ENCODE data around the gene FXYD6.

The FXYD6 gene

GRCh38 chr11:117796456-117796871 is 80.0 kb downstream of the FXYD6 start:
- Histone ChIP-seq H3K4me3 (ENCODE audit: low read length) (peak overlapping the region; percentile 55), H3K9ac (ENCODE audit: low read length) (no peak overlapping the region), H3K9me3 (ENCODE audit: control insufficient read depth, low read depth, low read length) (no peaks in the 10 kb centered on the region), H3K4me1 (ENCODE audit: control insufficient read depth, low read depth, low read length) (peaks cover 5% of the 10 kb centered on the region), H3K27ac (ENCODE audit: low read length) (no peak overlapping the region), H3K27me3 (ENCODE audit: control insufficient read depth, insufficient read depth, low read length) (peaks cover 73% of the 10 kb centered on the region), H3K36me3 (ENCODE audit: control insufficient read depth, low read depth, low read length) (no peaks in the 10 kb centered on the region)

- Histone ChIP-seq H3K27ac (ENCODE audit: low read length) (no peak overlapping the region), H3K9ac (ENCODE audit: low read length) (no peak overlapping the region), H3K36me3 (ENCODE audit: control insufficient read depth, low read depth, low read length) (no peaks in the 10 kb centered on the region), H3K27me3 (ENCODE audit: control insufficient read depth, insufficient read depth, low read length) (peaks cover 73% of the 10 kb centered on the region), H3K4me3 (ENCODE audit: low read length) (peak overlapping the region; percentile 55), H3K9me3 (ENCODE audit: control insufficient read depth, low read depth, low read length) (no peaks in the 10 kb centered on the region), H3K4me1 (ENCODE audit: control insufficient read depth, low read depth, low read length) (peaks cover 5% of the 10 kb centered on the region)
Observed at GRCh38 chr11:117795638-117796455, 80.6 kb downstream of the FXYD6 start.

- Histone ChIP-seq H3K36me3 (ENCODE audit: control insufficient read depth, low read depth, low read length) (no peaks in the 10 kb centered on the region), H3K9me3 (ENCODE audit: control insufficient read depth, low read depth, low read length) (no peaks in the 10 kb centered on the region), H3K9ac (ENCODE audit: low read length) (no peak overlapping the region), H3K4me3 (ENCODE audit: low read length) (peak overlapping the region; percentile 55), H3K27ac (ENCODE audit: low read length) (no peak overlapping the region), H3K4me1 (ENCODE audit: control insufficient read depth, low read depth, low read length) (peaks cover 5% of the 10 kb centered on the region), H3K27me3 (ENCODE audit: control insufficient read depth, insufficient read depth, low read length) (peaks cover 73% of the 10 kb centered on the region)
Observed at GRCh38 chr11:117794772-117795629, 81.5 kb downstream of the FXYD6 start.

GRCh38 chr11:117794135-117794534 is 82.3 kb downstream of the FXYD6 start:
- H3K4me3 ChIP-seq (ENCODE audit: low read length) = no peak overlapping the region
- peaks cover 5% of the 10 kb centered on the region for H3K4me1 ChIP-seq (ENCODE audit: control insufficient read depth, low read depth, low read length)
- H3K9me3 ChIP-seq (ENCODE audit: control insufficient read depth, low read depth, low read length) = no peaks in the 10 kb centered on the region
- H3K9ac ChIP-seq (ENCODE audit: low read length) = no peak overlapping the region
- peaks cover 66% of the 10 kb centered on the region for H3K27me3 ChIP-seq (ENCODE audit: control insufficient read depth, insufficient read depth, low read length)
- H3K27ac ChIP-seq (ENCODE audit: low read length) = no peak overlapping the region
- H3K36me3 ChIP-seq (ENCODE audit: control insufficient read depth, low read depth, low read length) = no peaks in the 10 kb centered on the region

- H3K27me3 ChIP-seq (ENCODE audit: control insufficient read depth, insufficient read depth, low read length) = peaks cover 60% of the 10 kb centered on the region
- peaks cover 5% of the 10 kb centered on the region for H3K4me1 ChIP-seq (ENCODE audit: control insufficient read depth, low read depth, low read length)
- no peaks in the 10 kb centered on the region for H3K9me3 ChIP-seq (ENCODE audit: control insufficient read depth, low read depth, low read length)
- no peaks in the 10 kb centered on the region for H3K36me3 ChIP-seq (ENCODE audit: control insufficient read depth, low read depth, low read length)
- no peak overlapping the region for H3K9ac ChIP-seq (ENCODE audit: low read length)
- H3K4me3 ChIP-seq (ENCODE audit: low read length) = no peak overlapping the region
- H3K27ac ChIP-seq (ENCODE audit: low read length) = no peak overlapping the region
Observed at GRCh38 chr11:117793583-117793982, 82.9 kb downstream of the FXYD6 start.

GRCh38 chr11:117792992-117793391 is 83.5 kb downstream of the FXYD6 start:
- no peak overlapping the region for H3K27ac ChIP-seq (ENCODE audit: low read length)
- no peaks in the 10 kb centered on the region for H3K9me3 ChIP-seq (ENCODE audit: control insufficient read depth, low read depth, low read length)
- peaks cover 54% of the 10 kb centered on the region for H3K27me3 ChIP-seq (ENCODE audit: control insufficient read depth, insufficient read depth, low read length)
- no peaks in the 10 kb centered on the region for H3K36me3 ChIP-seq (ENCODE audit: control insufficient read depth, low read depth, low read length)
- peaks cover 5% of the 10 kb centered on the region for H3K4me1 ChIP-seq (ENCODE audit: control insufficient read depth, low read depth, low read length)
- H3K4me3 ChIP-seq (ENCODE audit: low read length) = no peak overlapping the region
- H3K9ac ChIP-seq (ENCODE audit: low read length) = no peak overlapping the region

GRCh38 chr11:117792241-117792640 is 84.2 kb downstream of the FXYD6 start:
- H3K9ac ChIP-seq (ENCODE audit: low read length) = no peak overlapping the region
- no peaks in the 10 kb centered on the region for H3K9me3 ChIP-seq (ENCODE audit: control insufficient read depth, low read depth, low read length)
- peaks cover 5% of the 10 kb centered on the region for H3K4me1 ChIP-seq (ENCODE audit: control insufficient read depth, low read depth, low read length)
- H3K36me3 ChIP-seq (ENCODE audit: control insufficient read depth, low read depth, low read length) = no peaks in the 10 kb centered on the region
- peaks cover 47% of the 10 kb centered on the region for H3K27me3 ChIP-seq (ENCODE audit: control insufficient read depth, insufficient read depth, low read length)
- no peak overlapping the region for H3K27ac ChIP-seq (ENCODE audit: low read length)
- H3K4me3 ChIP-seq (ENCODE audit: low read length) = no peak overlapping the region

- Histone ChIP-seq H3K36me3 (ENCODE audit: control insufficient read depth, low read depth, low read length) (no peaks in the 10 kb centered on the region), H3K9ac (ENCODE audit: low read length) (no peak overlapping the region), H3K4me1 (ENCODE audit: control insufficient read depth, low read depth, low read length) (no peaks in the 10 kb centered on the region), H3K9me3 (ENCODE audit: control insufficient read depth, low read depth, low read length) (no peaks in the 10 kb centered on the region), H3K4me3 (ENCODE audit: low read length) (no peak overlapping the region), H3K27me3 (ENCODE audit: control insufficient read depth, insufficient read depth, low read length) (peaks cover 27% of the 10 kb centered on the region), H3K27ac (ENCODE audit: low read length) (no peak overlapping the region)
Observed at GRCh38 chr11:117790279-117790678, 86.2 kb downstream of the FXYD6 start.

- no peak overlapping the region for H3K27ac ChIP-seq (ENCODE audit: low read length)
- H3K36me3 ChIP-seq (ENCODE audit: control insufficient read depth, low read depth, low read length) = no peaks in the 10 kb centered on the region
- H3K9ac ChIP-seq (ENCODE audit: low read length) = no peak overlapping the region
- no peak overlapping the region for H3K4me3 ChIP-seq (ENCODE audit: low read length)
- H3K4me1 ChIP-seq (ENCODE audit: control insufficient read depth, low read depth, low read length) = no peaks in the 10 kb centered on the region
- peaks cover 17% of the 10 kb centered on the region for H3K27me3 ChIP-seq (ENCODE audit: control insufficient read depth, insufficient read depth, low read length)
- no peaks in the 10 kb centered on the region for H3K9me3 ChIP-seq (ENCODE audit: control insufficient read depth, low read depth, low read length)
Observed at GRCh38 chr11:117789241-117789640, 87.2 kb downstream of the FXYD6 start.
